Activated CD8-positive, alpha-beta memory T cell treated with anti-CD3 and anti-CD28 coated beads, Interleukin-2, amount 50 U/mL, for 4 hours (primary cell): ENCODE results near the gene CLINT1.

Experiments used
- DNase-seq: peaks from one replicate; pipeline ENCODE4 v3.0.0-alpha.2; 2020

The CLINT1 gene

GRCh38 chr5:157818368-157818767 lies 40.6 kb downstream of the CLINT1 start:
- no peak for DNase-seq

- DNase-seq: no peak
Measured at GRCh38 chr5:157817928-157818327, 41.0 kb downstream of the CLINT1 start.

- no peak for DNase-seq
Measured at GRCh38 chr5:157817387-157817702, 41.6 kb downstream of the CLINT1 start.

- no peak for DNase-seq
Measured at GRCh38 chr5:157816682-157817386, 42.1 kb downstream of the CLINT1 start.

- DNase-seq: no peak
Measured at GRCh38 chr5:157812086-157812485, 46.9 kb downstream of the CLINT1 start.

- DNase-seq: no peak
Measured at GRCh38 chr5:157808043-157808442, 50.9 kb downstream of the CLINT1 start.

GRCh38 chr5:157802736-157803135 lies 56.2 kb downstream of the CLINT1 start:
- DNase-seq: no peak

- no peak for DNase-seq
Measured at GRCh38 chr5:157800137-157800536, 58.8 kb downstream of the CLINT1 start.

GRCh38 chr5:157799578-157799977 lies 59.4 kb downstream of the CLINT1 start:
- DNase-seq: no peak

- no peak for DNase-seq
Measured at GRCh38 chr5:157793301-157793700, 65.6 kb downstream of the CLINT1 start.

GRCh38 chr5:157785801-157786200 lies 73.1 kb downstream of the CLINT1 start:
- no peak for DNase-seq

- DNase-seq: no peak
Measured at GRCh38 chr5:157779221-157779620, 79.7 kb downstream of the CLINT1 start.

GRCh38 chr5:157778121-157778805 lies 80.7 kb downstream of the CLINT1 start:
- DNase-seq: no peak

- no peak for DNase-seq
Measured at GRCh38 chr5:157772127-157772526, 86.8 kb downstream of the CLINT1 start.

GRCh38 chr5:157770665-157771064 lies 88.3 kb downstream of the CLINT1 start:
- no peak for DNase-seq

- DNase-seq: no peak
Measured at GRCh38 chr5:157767689-157768088, 91.3 kb downstream of the CLINT1 start.

GRCh38 chr5:157766902-157767301 lies 92.0 kb downstream of the CLINT1 start:
- no peak for DNase-seq

- DNase-seq: no peak
Measured at GRCh38 chr5:157766442-157766841, 92.5 kb downstream of the CLINT1 start.

- DNase-seq: no peak
Measured at GRCh38 chr5:157764531-157764930, 94.4 kb downstream of the CLINT1 start.

GRCh38 chr5:157761690-157762621 lies 97.0 kb downstream of the CLINT1 start:
- DNase-seq: no peak

GRCh38 chr5:157758706-157759105 lies 100.2 kb downstream of the CLINT1 start:
- DNase-seq: no peak

GRCh38 chr5:157756122-157756521 lies 102.8 kb downstream of the CLINT1 start:
- DNase-seq: no peak

GRCh38 chr5:157750320-157750719 lies 108.6 kb downstream of the CLINT1 start:
- DNase-seq: no peak

- DNase-seq: no peak
Measured at GRCh38 chr5:157749462-157749799, 109.5 kb downstream of the CLINT1 start.
